GM18519 (cell line): ENCODE data around the gene CXXC1.
"Not testable (repeated sequence)": the region's sequence is repeated elsewhere in the genome, so short reads cannot be mapped to it uniquely, and the experiment has no call there.

Experiments
- ATAC-seq: cut with Tn5 transposase; IDR thresholded peaks from one replicate; pipeline ENCODE4 v1.9.1; 2021; ENCODE audit warnings: mild to moderate bottlenecking, moderate library complexity; ENCODE audit not compliant: unreplicated experiment, low FRiP score

The CXXC1 gene

GRCh38 chr18:50276452-50276851 lies 11.0 kb downstream of the CXXC1 start:
- ATAC-seq, result no peak

- no peak for ATAC-seq
Measured at GRCh38 chr18:50275503-50276036, 11.9 kb downstream of the CXXC1 start.

- ATAC-seq, result no peak
Measured at GRCh38 chr18:50274941-50275340, 12.6 kb downstream of the CXXC1 start.

- ATAC-seq, result no peak
Measured at GRCh38 chr18:50274044-50274442, 13.4 kb downstream of the CXXC1 start.

DNA sequence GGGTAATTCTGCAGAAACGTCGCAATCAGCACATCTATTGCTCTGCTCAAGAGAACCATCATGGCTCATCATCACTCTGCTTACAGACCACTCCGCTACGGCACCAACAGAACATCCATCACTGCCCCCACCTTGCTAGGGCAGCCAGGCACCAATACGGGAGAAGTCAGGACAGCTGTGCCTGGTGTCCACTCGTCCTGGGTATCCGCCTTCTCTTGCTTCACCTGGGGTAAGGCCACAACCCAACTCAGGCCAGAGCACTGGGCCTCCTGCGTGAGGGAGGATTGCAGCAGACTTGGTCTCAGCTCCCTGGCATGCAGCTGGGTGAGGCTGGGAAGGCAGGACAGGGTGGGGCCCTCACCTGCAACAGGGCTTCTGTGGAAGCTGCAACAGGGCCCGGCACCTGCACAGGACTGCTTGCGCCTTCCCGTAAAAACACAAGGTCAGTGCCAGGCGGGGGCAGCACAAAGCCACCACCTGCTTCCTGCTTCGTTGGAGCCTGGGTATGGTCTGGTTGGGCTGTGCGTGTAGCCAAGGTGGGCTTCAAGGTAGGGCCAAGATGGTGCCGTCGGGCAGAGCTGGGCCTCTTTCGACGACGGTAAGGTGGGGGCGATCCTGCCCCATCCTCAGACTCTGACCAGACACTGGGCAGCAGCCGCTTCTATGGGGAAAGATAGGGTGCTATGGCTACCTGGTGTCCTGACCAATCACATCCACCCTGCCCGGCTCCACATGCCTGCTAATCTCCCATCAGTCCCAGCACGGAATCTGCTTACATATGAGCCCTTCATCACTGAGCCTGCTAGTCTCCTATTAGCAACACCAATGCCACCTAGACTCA lies 14.1 kb downstream of the CXXC1 start:
- no peak for ATAC-seq

DNA sequence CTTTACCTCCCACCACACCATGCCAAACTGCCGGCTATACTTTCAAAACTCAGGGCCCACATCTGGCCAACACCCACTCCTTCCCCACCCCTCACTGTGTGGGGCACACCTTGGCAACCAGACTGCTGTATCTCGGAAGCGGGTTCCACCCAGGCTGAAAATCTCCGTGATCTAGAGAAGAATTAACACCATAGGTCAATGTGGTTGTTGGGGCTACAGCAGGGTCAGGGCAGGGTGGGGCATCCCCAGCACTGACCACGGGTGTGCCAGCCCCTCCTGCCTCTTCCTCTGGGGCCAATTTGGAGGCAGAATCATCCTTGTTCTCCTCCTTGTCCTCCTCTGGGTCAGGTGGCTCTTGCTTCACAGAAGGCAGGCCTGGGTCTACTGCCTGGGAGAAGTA lies 14.9 kb downstream of the CXXC1 start:
- ATAC-seq, result no peak

DNA sequence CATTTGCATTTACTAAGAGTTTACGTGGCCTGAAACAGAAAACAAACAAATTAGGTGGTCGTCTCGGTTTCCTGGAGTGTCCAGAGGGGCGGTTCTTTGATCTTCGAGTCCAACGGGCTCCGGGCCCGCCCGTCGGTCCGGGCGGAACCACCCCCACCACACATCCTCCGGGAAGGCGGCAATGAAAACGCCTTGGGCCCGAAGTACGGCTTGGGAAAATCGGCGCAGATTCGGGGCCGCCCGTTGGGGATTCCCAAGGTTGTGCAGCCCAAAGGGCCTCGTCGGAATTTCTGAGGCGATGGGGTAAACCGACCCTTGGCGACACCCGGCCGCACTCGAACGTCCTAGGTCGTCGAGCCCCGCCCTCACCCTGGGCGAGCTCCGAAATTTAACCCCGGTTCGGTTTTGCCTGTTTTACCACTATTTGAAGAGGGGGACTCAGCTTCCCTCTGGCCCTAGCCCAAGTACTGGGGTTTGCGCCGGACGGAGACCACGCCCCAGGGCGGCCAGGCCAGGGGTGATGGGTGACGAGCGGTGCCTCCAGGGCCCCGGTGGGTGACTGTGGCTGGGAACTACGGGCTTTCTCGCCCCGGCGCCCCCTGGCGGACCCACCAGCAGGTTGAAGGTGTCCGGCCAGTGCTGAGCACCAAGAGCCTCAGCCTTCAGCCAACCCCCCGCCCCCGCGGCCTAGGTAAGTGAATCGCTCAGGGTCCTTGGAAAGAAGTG lies 19.3 kb downstream of the CXXC1 start:
- peak; percentile 63 for ATAC-seq

DNA sequence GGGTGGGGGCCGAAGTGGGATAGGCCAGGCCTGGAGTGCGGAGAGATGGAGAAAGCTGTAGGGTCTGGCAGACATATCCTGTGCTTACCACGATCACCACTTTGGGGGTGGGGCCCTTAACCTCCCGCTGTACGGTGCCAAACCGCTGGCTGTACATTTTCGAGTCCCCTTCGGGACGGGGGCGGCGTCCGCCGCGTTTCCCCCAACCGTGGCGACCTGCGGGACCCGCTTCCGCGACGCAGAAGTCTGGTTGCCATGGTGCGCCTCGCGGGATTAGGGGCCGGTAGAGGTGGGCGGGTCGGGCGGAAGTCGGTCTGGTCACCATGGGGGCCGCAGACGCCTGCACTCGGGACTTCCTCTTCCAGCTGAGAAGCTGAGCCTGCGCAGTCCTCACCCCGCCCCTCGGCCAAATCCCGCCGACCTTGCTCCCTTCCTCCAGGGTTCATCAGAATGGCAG lies 21.2 kb downstream of the CXXC1 start, which contains the start of gene CFAP53:
TSS of gene CFAP53 (minus strand) at position 248 of the 457 bp plus-strand sequence. CDS start at position 157, 91 bp downstream.
- ATAC-seq, result peak; percentile 55

DNA sequence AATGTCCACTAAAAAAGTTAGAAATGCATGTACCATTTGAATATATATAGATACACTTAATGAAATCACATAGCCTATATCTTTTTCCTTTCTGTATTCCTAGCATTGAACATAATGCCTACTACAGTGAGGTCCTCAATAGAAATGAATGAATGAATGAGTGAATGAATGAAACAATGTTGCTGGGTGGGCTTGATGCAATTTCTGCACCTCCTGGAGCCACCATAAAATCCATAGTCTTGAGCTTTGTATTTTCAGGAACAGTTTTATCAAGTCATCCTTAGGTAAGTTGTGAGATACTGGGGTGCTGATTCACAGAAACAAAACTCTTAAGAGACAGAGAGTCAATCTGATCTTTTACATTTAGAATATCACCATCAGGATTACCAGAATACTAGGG lies 24.5 kb downstream of the CXXC1 start:
- ATAC-seq, result no peak

DNA sequence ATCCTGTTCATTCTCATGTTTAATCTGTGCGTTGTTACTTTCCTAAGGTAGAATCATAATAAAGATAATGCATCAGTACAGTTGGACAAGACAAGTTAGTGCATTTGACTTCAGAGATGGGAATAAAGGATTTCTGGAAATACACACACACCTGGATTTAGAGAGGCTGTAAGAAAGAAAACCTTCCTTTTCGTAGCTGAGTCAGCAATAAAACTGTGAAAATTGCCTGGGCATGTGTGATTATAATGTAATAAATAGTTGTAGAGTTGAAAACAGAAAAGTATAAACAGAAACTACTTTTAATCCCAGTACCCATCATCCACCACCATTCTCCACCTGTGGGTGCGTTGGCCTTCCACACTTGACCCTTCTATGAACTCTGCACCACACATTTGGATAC lies 36.6 kb downstream of the CXXC1 start:
- ATAC-seq, result no peak

- no peak for ATAC-seq
Measured at GRCh38 chr18:50249576-50249975, 37.9 kb downstream of the CXXC1 start.

DNA sequence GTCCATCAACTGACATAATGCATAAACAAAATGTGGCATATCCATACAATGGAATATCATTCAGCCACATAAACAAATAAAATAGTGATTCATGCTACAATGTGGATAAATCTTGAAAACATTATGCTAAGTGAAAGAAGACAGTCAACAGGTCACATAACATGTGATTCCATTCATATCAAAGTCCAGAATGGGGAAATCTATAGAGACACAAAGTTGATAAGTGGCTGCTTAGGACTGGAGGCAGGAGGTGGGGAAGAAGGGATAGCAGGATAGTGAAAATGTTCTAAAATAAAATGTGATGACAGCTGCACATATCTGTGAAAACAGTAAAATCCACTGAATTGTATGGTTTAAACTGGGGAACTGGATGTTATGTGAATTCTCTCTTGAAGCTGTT lies 39.9 kb downstream of the CXXC1 start:
- ATAC-seq, result no peak

DNA sequence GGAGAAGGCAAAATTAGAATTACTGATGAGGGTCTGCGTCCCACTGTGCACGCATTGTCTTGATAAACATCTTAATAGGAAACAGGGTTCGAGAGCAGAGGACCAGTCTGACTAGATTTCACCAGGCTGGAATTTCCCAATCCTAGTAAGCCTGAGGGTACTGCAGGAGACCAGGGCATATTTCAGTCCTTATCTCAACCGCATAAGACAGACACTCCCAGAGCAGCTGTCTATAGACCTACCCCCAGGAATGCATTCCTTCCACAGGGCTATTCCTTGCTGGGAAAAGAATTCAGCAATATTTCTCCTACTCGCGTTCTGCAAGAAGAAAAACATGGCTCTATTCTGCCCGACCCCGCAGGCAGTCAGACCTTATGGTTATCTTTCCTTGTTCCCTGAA lies 45.7 kb downstream of the CXXC1 start:
- ATAC-seq, result not testable (repeated sequence)

DNA sequence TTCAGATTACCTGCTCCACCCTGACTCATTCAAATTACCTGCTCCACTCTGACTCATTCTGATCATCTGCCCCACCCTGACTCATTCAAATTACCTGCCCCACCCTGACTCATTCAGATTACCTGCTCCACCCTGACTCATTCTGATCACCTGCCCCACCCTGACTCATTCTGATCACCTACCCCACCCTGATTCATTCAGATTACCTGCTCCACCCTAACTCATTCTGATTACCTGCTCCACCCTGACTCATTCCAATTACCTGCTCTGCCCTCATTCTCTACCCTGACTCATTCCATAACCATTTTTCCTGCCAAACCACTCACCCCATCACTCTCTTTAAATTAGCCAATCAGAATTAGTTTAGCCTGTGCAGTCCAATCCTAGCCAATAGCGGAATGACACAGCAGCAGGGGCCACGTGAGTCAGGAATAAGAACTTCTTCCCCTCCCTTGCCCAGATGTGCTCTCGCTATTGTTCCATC lies 47.4 kb downstream of the CXXC1 start:
- no peak for ATAC-seq

DNA sequence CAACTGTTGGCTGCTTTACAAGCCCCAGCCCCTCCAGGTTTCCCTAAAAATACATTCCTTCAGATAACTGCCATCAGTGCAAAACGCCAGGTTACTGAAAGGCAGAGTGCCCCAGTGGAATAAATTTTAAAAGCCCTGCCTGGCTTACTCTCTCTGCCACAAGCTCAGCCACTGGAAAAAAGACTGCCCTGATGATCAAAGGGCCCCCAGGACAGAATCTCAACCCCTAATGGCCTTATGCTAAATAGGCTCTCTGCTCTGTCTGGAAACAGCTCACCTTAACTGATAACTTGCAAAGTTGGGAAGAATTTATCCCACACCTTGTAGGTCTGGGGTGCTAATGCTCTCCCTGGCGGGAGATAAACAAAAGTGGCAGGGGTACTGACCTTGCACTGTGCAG lies 55.1 kb downstream of the CXXC1 start:
- no peak for ATAC-seq
